HUES6 (cell line): ENCODE data around the gene SULT4A1.

Experiments
- H3K27ac ChIP-seq: 2 replicates; pipeline ENCODE4 v1.7.0; 2013; ENCODE audit warnings: low read depth, mild to moderate bottlenecking, low read length, inconsistent platforms
- H3K27me3 ChIP-seq: 2 replicates; pipeline ENCODE4 v1.6.1; 2013; ENCODE audit warnings: low read length; ENCODE audit not compliant: control insufficient read depth, insufficient read depth
- H3K36me3 ChIP-seq: 2 replicates; pipeline ENCODE4 v1.6.1; 2013; ENCODE audit warnings: low read length; ENCODE audit not compliant: control insufficient read depth, insufficient read depth
- H3K4me1 ChIP-seq: 2 replicates; pipeline ENCODE4 v1.6.1; 2013; ENCODE audit warnings: low read length; ENCODE audit not compliant: control insufficient read depth, insufficient read depth
- H3K4me3 ChIP-seq: 2 replicates; pipeline ENCODE4 v1.5.1; 2013; ENCODE audit warnings: low read depth, low read length
- H3K9ac ChIP-seq: one replicate; pipeline ENCODE4 v1.6.1; 2013; ENCODE audit warnings: mild to moderate bottlenecking, low read length
- H3K9me3 ChIP-seq: 2 replicates; pipeline ENCODE4 v1.6.1; 2013; ENCODE audit warnings: low read depth, low read length; ENCODE audit not compliant: control insufficient read depth, insufficient read depth

SULT4A1 gene

GRCh38 chr22:43795320-43795719 is 67.0 kb downstream of the SULT4A1 start:
- no peaks in the 10 kb centered on the region for H3K36me3 ChIP-seq
- H3K9ac ChIP-seq, result no peak overlapping the region
- H3K4me1 ChIP-seq, result no peaks in the 10 kb centered on the region
- no peak overlapping the region for H3K4me3 ChIP-seq
- no peak overlapping the region for H3K27ac ChIP-seq
- H3K27me3 ChIP-seq, result no peaks in the 10 kb centered on the region
- no peaks in the 10 kb centered on the region for H3K9me3 ChIP-seq

GRCh38 chr22:43792905-43793304 is 69.4 kb downstream of the SULT4A1 start:
- Histone ChIP-seq H3K9me3 (no peaks in the 10 kb centered on the region), H3K36me3 (no peaks in the 10 kb centered on the region), H3K4me3 (no peak overlapping the region), H3K4me1 (no peaks in the 10 kb centered on the region), H3K9ac (no peak overlapping the region), H3K27me3 (peaks cover 2% of the 10 kb centered on the region; the same call in 1 of the 2 replicates), H3K27ac (no peak overlapping the region)

GRCh38 chr22:43789452-43789851 is 72.9 kb downstream of the SULT4A1 start:
- H3K9ac ChIP-seq, result no peak overlapping the region
- H3K4me1 ChIP-seq, result no peaks in the 10 kb centered on the region
- no peaks in the 10 kb centered on the region for H3K9me3 ChIP-seq
- no peaks in the 10 kb centered on the region for H3K36me3 ChIP-seq
- no peak overlapping the region for H3K4me3 ChIP-seq
- no peak overlapping the region for H3K27ac ChIP-seq
- peaks cover 2% of the 10 kb centered on the region; the same call in 1 of the 2 replicates for H3K27me3 ChIP-seq

- no peak overlapping the region for H3K27ac ChIP-seq
Observed at GRCh38 chr22:43783777-43784176, 78.5 kb downstream of the SULT4A1 start.

GRCh38 chr22:43782448-43782847 is 79.9 kb downstream of the SULT4A1 start:
- H3K27me3 ChIP-seq, result no peaks in the 10 kb centered on the region
- H3K4me3 ChIP-seq, result no peak overlapping the region
- H3K9me3 ChIP-seq, result no peaks in the 10 kb centered on the region

More at GRCh38 chr22:43783777-43784176, 78.5 kb downstream of the SULT4A1 start:
- Histone ChIP-seq H3K9me3 (no peaks in the 10 kb centered on the region), H3K4me3 (no peak overlapping the region), H3K36me3 (no peaks in the 10 kb centered on the region), H3K27me3 (no peaks in the 10 kb centered on the region), H3K4me1 (no peaks in the 10 kb centered on the region), H3K9ac (no peak overlapping the region)

GRCh38 chr22:43777286-43777685 is 85.0 kb downstream of the SULT4A1 start:
- H3K9me3 ChIP-seq, result no peaks in the 10 kb centered on the region
- no peak overlapping the region for H3K9ac ChIP-seq
- no peaks in the 10 kb centered on the region for H3K27me3 ChIP-seq
- H3K4me3 ChIP-seq, result no peak overlapping the region
- H3K36me3 ChIP-seq, result no peaks in the 10 kb centered on the region
- no peaks in the 10 kb centered on the region for H3K4me1 ChIP-seq
- no peak overlapping the region for H3K27ac ChIP-seq

More at GRCh38 chr22:43782448-43782847, 79.9 kb downstream of the SULT4A1 start:
- Histone ChIP-seq H3K27ac (no peak overlapping the region), H3K4me1 (no peaks in the 10 kb centered on the region), H3K36me3 (no peaks in the 10 kb centered on the region), H3K9ac (no peak overlapping the region)

- Histone ChIP-seq H3K9ac (no peak overlapping the region), H3K9me3 (no peaks in the 10 kb centered on the region)
Observed at GRCh38 chr22:43776081-43776670, 86.1 kb downstream of the SULT4A1 start.

More at GRCh38 chr22:43776081-43776670, 86.1 kb downstream of the SULT4A1 start:
- Histone ChIP-seq H3K27ac (no peak overlapping the region), H3K27me3 (no peaks in the 10 kb centered on the region), H3K4me1 (no peaks in the 10 kb centered on the region), H3K36me3 (no peaks in the 10 kb centered on the region), H3K4me3 (no peak overlapping the region)
